Dedifferentiated amniotic fluid mesenchymal stem cell (primary cell): Measurements from ENCODE around the gene MYOD1.

Experiments
- DNase-seq: peaks from one replicate; pipeline ENCODE4 v3.0.0-alpha.2; 2016; ENCODE audit errors: extremely low spot score

Gene MYOD1

GRCh38 chr11:17771415-17771814, 52.0 kb downstream of the MYOD1 start:
- DNase-seq, result no peak
